Measurements from ENCODE around the gene MAEA.
"Not testable (repeated sequence)": the region's sequence is repeated elsewhere in the genome, so short reads cannot be mapped to it uniquely, and the experiment has no call there.

The MAEA gene

DNA sequence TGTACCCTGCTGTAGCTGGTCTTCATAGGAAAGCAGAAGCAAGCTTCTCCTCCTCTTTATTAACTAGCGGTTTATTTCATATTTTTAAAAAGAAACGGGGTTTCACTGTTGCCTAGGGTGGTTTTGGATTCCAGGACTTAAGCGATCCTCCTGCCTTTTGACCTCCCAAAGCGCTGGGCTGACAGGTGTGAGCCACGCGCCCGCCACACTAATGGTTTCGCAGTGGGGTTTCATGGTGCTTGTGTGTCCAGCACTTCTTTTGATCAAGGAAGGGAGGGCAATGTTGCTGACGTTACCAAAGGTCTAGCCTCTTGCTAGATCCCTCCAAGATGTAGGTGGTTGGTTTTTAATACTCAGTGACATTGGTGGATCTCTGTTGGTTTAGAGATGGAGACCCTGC is 1.4 kb downstream of the MAEA start:
- Histone ChIP-seq H2AFZ (ENCODE audit: low read depth) (no peak overlapping the region), H3K27me3 (ENCODE audit: insufficient read depth, low read depth) (no peaks in the 10 kb centered on the region), H4K20me1 (ENCODE audit: insufficient read depth) (no peaks in the 10 kb centered on the region), H3K4me2 (peak overlapping the region; percentile 80), H3K79me2 (ENCODE audit: insufficient read depth, low read depth) (peaks cover 39% of the 10 kb centered on the region; the same call in 1 of the 2 replicates), H3K27ac (no peak overlapping the region), H3K4me1 (ENCODE audit: low read depth, poor library complexity, severe bottlenecking) (peaks cover 18% of the 10 kb centered on the region), H3K4me3 (IDR thresholded peaks at IDR 0.05; ENCODE audit: insufficient read depth, low read depth, low read length) (no peak overlapping the region), H3K9ac (no peak overlapping the region), H3K36me3 (ENCODE audit: insufficient read depth) (no peaks in the 10 kb centered on the region)
- TF ChIP-seq, protein P1, sequence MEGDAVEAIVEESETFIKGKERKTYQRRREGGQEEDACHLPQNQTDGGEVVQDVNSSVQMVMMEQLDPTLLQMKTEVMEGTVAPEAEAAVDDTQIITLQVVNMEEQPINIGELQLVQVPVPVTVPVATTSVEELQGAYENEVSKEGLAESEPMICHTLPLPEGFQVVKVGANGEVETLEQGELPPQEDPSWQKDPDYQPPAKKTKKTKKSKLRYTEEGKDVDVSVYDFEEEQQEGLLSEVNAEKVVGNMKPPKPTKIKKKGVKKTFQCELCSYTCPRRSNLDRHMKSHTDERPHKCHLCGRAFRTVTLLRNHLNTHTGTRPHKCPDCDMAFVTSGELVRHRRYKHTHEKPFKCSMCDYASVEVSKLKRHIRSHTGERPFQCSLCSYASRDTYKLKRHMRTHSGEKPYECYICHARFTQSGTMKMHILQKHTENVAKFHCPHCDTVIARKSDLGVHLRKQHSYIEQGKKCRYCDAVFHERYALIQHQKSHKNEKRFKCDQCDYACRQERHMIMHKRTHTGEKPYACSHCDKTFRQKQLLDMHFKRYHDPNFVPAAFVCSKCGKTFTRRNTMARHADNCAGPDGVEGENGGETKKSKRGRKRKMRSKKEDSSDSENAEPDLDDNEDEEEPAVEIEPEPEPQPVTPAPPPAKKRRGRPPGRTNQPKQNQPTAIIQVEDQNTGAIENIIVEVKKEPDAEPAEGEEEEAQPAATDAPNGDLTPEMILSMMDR (conservative IDR thresholded peaks at IDR 0.05; ENCODE audit: low read depth, low read length): no peak

GRCh38 chr4:1291996-1292702 is 2.5 kb downstream of the MAEA start:
- no peaks in the 10 kb centered on the region for H4K20me1 ChIP-seq (ENCODE audit: insufficient read depth)
- H3K4me2 ChIP-seq: no peak overlapping the region
- no peaks in the 10 kb centered on the region for H3K27me3 ChIP-seq (ENCODE audit: insufficient read depth, low read depth)
- H3K27ac ChIP-seq: no peak overlapping the region
- H3K79me2 ChIP-seq (ENCODE audit: insufficient read depth, low read depth): peaks cover 39% of the 10 kb centered on the region; the same call in 1 of the 2 replicates
- no peak overlapping the region for H2AFZ ChIP-seq (ENCODE audit: low read depth)
- peaks cover 18% of the 10 kb centered on the region for H3K4me1 ChIP-seq (ENCODE audit: low read depth, poor library complexity, severe bottlenecking)
- no peaks in the 10 kb centered on the region for H3K36me3 ChIP-seq (ENCODE audit: insufficient read depth)
- TF ChIP-seq, protein P1 (conservative IDR thresholded peaks at IDR 0.05; ENCODE audit: low read depth, low read length): no peak
- no peak overlapping the region for H3K4me3 ChIP-seq (IDR thresholded peaks at IDR 0.05; ENCODE audit: insufficient read depth, low read depth, low read length)
- H3K9ac ChIP-seq: no peak overlapping the region

DNA sequence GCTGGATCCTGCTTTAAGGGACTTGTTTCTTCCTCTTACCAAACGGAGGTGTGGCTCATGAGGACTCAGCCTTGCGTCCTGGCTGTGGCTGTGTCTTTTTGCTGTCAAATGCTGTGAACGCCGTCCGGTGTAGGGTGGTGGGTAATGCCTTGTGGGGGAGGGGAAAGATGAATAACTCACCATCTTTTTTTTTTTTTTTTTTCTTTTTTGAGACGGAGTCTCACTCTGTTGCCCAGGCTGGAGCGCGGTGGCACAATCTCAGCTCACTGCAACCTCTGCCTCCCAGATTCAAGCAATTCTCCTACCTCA is 3.0 kb downstream of the MAEA start:
- H3K9ac ChIP-seq; H3K4me3 ChIP-seq (IDR thresholded peaks at IDR 0.05; ENCODE audit: insufficient read depth, low read depth, low read length); H3K27ac ChIP-seq; H3K4me2 ChIP-seq; H4K20me1 ChIP-seq (ENCODE audit: insufficient read depth); H3K27me3 ChIP-seq (ENCODE audit: insufficient read depth, low read depth); H3K36me3 ChIP-seq (ENCODE audit: insufficient read depth); H2AFZ ChIP-seq (ENCODE audit: low read depth): not testable (repeated sequence)
- H3K4me1 ChIP-seq (ENCODE audit: low read depth, poor library complexity, severe bottlenecking): peaks cover 18% of the 10 kb centered on the region
- peaks cover 39% of the 10 kb centered on the region; the same call in 1 of the 2 replicates for H3K79me2 ChIP-seq (ENCODE audit: insufficient read depth, low read depth)

DNA sequence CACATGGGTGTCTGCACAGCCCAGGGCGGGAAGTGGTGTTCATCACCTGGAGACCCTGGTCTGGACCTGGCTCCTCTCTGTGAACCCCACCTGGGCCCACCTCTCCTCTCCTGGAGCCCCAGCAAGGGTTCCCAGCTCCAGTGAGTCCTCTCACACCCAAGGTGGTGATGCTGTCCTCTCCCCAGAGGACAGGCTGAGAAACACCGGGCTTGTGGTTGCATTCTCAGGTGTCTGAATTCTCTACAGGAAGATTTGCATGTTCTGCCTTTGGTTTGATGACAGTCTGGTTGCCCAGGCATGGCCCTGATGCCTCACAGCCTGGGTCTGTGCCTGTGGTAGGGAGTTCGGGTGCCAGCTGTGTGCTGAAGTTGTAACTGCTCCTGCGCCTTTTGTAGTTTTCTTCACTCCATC is 3.8 kb downstream of the MAEA start:
- Histone ChIP-seq H3K9ac (no peak overlapping the region), H3K36me3 (ENCODE audit: insufficient read depth) (no peaks in the 10 kb centered on the region), H3K27me3 (ENCODE audit: insufficient read depth, low read depth) (no peaks in the 10 kb centered on the region), H2AFZ (ENCODE audit: low read depth) (no peak overlapping the region), H3K4me2 (no peak overlapping the region), H3K4me1 (ENCODE audit: low read depth, poor library complexity, severe bottlenecking) (peaks cover 18% of the 10 kb centered on the region), H3K79me2 (ENCODE audit: insufficient read depth, low read depth) (peaks cover 39% of the 10 kb centered on the region; the same call in 1 of the 2 replicates), H3K4me3 (IDR thresholded peaks at IDR 0.05; ENCODE audit: insufficient read depth, low read depth, low read length) (no peak overlapping the region), H4K20me1 (ENCODE audit: insufficient read depth) (no peaks in the 10 kb centered on the region), H3K27ac (no peak overlapping the region)
- TF ChIP-seq, protein P1 (conservative IDR thresholded peaks at IDR 0.05; ENCODE audit: low read depth, low read length): no peak

DNA sequence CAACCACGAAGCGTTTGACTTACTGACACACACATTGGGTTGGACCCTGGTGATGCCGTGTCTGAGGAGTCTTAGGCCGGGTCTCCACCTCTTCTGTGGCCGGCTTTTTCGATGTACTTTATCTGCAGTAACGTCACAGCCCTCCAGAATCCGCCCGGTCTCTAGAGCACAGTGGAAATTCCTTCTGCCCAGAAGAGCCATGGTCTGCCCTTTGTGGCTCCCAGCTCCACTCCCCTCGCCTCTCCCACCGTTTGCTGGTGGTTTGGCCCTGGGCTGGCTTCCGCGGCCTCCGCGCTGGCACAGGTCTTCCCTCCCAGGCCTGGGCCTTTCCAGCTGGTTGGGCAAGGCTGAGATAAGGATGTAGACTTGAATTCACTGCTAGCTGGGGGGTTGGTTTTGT is 4.3 kb downstream of the MAEA start:
- Histone ChIP-seq H3K4me3 (IDR thresholded peaks at IDR 0.05; ENCODE audit: insufficient read depth, low read depth, low read length) (no peak overlapping the region), H3K27me3 (ENCODE audit: insufficient read depth, low read depth) (no peaks in the 10 kb centered on the region), H3K36me3 (ENCODE audit: insufficient read depth) (no peaks in the 10 kb centered on the region), H3K4me1 (ENCODE audit: low read depth, poor library complexity, severe bottlenecking) (peaks cover 18% of the 10 kb centered on the region), H3K27ac (no peak overlapping the region), H3K4me2 (no peak overlapping the region), H3K9ac (no peak overlapping the region), H4K20me1 (ENCODE audit: insufficient read depth) (no peaks in the 10 kb centered on the region), H2AFZ (ENCODE audit: low read depth) (no peak overlapping the region), H3K79me2 (ENCODE audit: insufficient read depth, low read depth) (peaks cover 39% of the 10 kb centered on the region; the same call in 1 of the 2 replicates)
- TF ChIP-seq, protein P1 (conservative IDR thresholded peaks at IDR 0.05; ENCODE audit: low read depth, low read length): no peak

Measured in KMS-11 (cell line).